Measurements from ENCODE around the gene WDR19.

GRCh38 chr4:39308611-39309010, 126.3 kb downstream of the WDR19 start:
- no peak for TF ChIP-seq POLR2A (IDR thresholded peaks at IDR 0.05; ENCODE audit: low read depth, low read length)
- TF ChIP-seq SPI1 (IDR thresholded peaks at IDR 0.05; ENCODE audit: low read depth, low read length) = no peak
- TF ChIP-seq PAX5 (IDR thresholded peaks at IDR 0.05; ENCODE audit: insufficient read depth, low read length, severe bottlenecking) = no peak
- TF ChIP-seq POLR2AphosphoS5 (IDR thresholded peaks at IDR 0.05; ENCODE audit: low read depth, low read length) = no peak
